SH-SY5Y (cell line): ENCODE measurements around the gene PRMT7.

ENCODE experiments used
- GATA2 ChIP-seq: IDR thresholded peaks from 2 replicates; pipeline ENCODE4 v1.6.1; 2011; ENCODE audit warnings: mild to moderate bottlenecking, low read depth, low read length
- GATA3 ChIP-seq: IDR thresholded peaks from 2 replicates; pipeline ENCODE4 v1.6.1; 2011; ENCODE audit warnings: low read depth, mild to moderate bottlenecking, low read length, moderate library complexity

DNA sequence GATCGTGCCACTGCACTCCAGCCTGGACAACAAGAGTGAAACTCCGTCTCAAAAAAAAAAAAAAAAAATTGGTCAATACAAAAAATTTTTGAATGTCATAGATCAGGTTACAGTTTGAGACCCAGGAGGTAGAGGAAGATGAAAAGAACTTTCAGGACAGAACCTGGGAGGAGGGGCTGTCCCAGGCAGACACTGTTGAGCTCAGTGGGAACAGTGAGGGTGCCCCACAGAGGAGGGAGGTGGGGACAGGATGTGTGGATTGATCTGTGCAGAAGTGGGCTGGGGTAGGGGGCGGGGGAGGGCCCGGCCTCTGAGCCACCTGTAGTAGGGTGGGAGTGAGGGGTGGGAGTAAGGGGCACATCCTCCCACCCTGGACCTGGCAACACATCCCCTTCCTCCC lies 58.3 kb downstream of the PRMT7 start:
- TF ChIP-seq GATA3 (no peak), GATA2 (no peak)
